TTC549 (cell line): ENCODE measurements around the gene XIRP2.

Experiments
- FAIRE-seq: peaks from 2 replicates; lab custom pipeline; 2012; peaks lifted over from hg19 to GRCh38; lab: Jason Lieb, UNC

Gene XIRP2

GRCh38 chr2:167134381-167135072 is 246.2 kb downstream of the XIRP2 start:
- FAIRE-seq, result no peak

GRCh38 chr2:167135706-167136105 is 247.4 kb downstream of the XIRP2 start:
- FAIRE-seq, result no peak

- FAIRE-seq, result no peak
Measured at GRCh38 chr2:167136879-167137596, 248.8 kb downstream of the XIRP2 start.

- no peak for FAIRE-seq
Measured at GRCh38 chr2:167140330-167140729, 252.1 kb downstream of the XIRP2 start.

- FAIRE-seq, result no peak
Measured at GRCh38 chr2:167140767-167141166, 252.5 kb downstream of the XIRP2 start.

- FAIRE-seq, result no peak
Measured at GRCh38 chr2:167142554-167142953, 254.3 kb downstream of the XIRP2 start.

GRCh38 chr2:167144179-167144898 is 256.1 kb downstream of the XIRP2 start:
- FAIRE-seq, result no peak

GRCh38 chr2:167147271-167147941 is 259.1 kb downstream of the XIRP2 start:
- no peak for FAIRE-seq

- no peak for FAIRE-seq
Measured at GRCh38 chr2:167151894-167152293, 263.6 kb downstream of the XIRP2 start.

- FAIRE-seq, result no peak
Measured at GRCh38 chr2:167157523-167157922, 269.2 kb downstream of the XIRP2 start.

GRCh38 chr2:167177196-167177595 is 288.9 kb downstream of the XIRP2 start:
- FAIRE-seq, result no peak

- no peak for FAIRE-seq
Measured at GRCh38 chr2:167181134-167181533, 292.9 kb downstream of the XIRP2 start.

GRCh38 chr2:167181688-167182087 is 293.4 kb downstream of the XIRP2 start:
- FAIRE-seq, result no peak

GRCh38 chr2:167182403-167182802 is 294.1 kb downstream of the XIRP2 start:
- FAIRE-seq, result no peak

- no peak for FAIRE-seq
Measured at GRCh38 chr2:167183931-167184330, 295.7 kb downstream of the XIRP2 start.

GRCh38 chr2:167186465-167186864 is 298.2 kb downstream of the XIRP2 start:
- FAIRE-seq, result no peak

GRCh38 chr2:167187049-167187727 is 298.9 kb downstream of the XIRP2 start:
- no peak for FAIRE-seq

- no peak for FAIRE-seq
Measured at GRCh38 chr2:167187978-167188967, 300.0 kb downstream of the XIRP2 start.

GRCh38 chr2:167190053-167190452 is 301.8 kb downstream of the XIRP2 start:
- no peak for FAIRE-seq

GRCh38 chr2:167191588-167191987 is 303.3 kb downstream of the XIRP2 start:
- FAIRE-seq, result no peak

GRCh38 chr2:167192833-167193232 is 304.6 kb downstream of the XIRP2 start:
- no peak for FAIRE-seq
